HG02571 (cell line): Measurements from ENCODE around the gene LLGL1.

Experiments used
- ATAC-seq: cut with Tn5 transposase; IDR thresholded peaks from one replicate; pipeline ENCODE4 v1.9.1; 2021; ENCODE audit warnings: mild to moderate bottlenecking, moderate library complexity; ENCODE audit not compliant: unreplicated experiment

Gene LLGL1

GRCh38 chr17:18225121-18225641 is at the start of gene LLGL1:
Gene LLGL1 (plus strand): TSS chr17:18225635. CDS start chr17:18225683, 48 bp downstream.
- peak; percentile 72 for ATAC-seq

GRCh38 chr17:18176176-18176575 is 49.3 kb upstream of the LLGL1 start:
- ATAC-seq = no peak

- ATAC-seq = no peak
Observed at GRCh38 chr17:18177133-18177532, 48.3 kb upstream of the LLGL1 start.

- no peak for ATAC-seq
Observed at GRCh38 chr17:18177722-18178121, 47.7 kb upstream of the LLGL1 start.

- no peak for ATAC-seq
Observed at GRCh38 chr17:18179196-18179595, 46.2 kb upstream of the LLGL1 start.

- no peak for ATAC-seq
Observed at GRCh38 chr17:18179804-18180203, 45.6 kb upstream of the LLGL1 start.

- ATAC-seq = no peak
Observed at GRCh38 chr17:18181358-18181757, 44.1 kb upstream of the LLGL1 start.

GRCh38 chr17:18182110-18182977 is 43.1 kb upstream of the LLGL1 start:
- no peak for ATAC-seq

- ATAC-seq = peak; percentile 35
Observed at GRCh38 chr17:18182978-18183333, 42.5 kb upstream of the LLGL1 start.

GRCh38 chr17:18183334-18184142 is 41.9 kb upstream of the LLGL1 start, which contains the start of gene ALKBH5:
Gene ALKBH5 (plus strand): TSS chr17:18183828. CDS start chr17:18184244, 416 bp downstream.
- ATAC-seq = peak; percentile 74

GRCh38 chr17:18184143-18185031 is 41.0 kb upstream of the LLGL1 start:
- peak; percentile 10 for ATAC-seq

GRCh38 chr17:18185391-18185790 is 40.0 kb upstream of the LLGL1 start:
- ATAC-seq = no peak

- no peak for ATAC-seq
Observed at GRCh38 chr17:18185832-18186626, 39.4 kb upstream of the LLGL1 start.

- no peak for ATAC-seq
Observed at GRCh38 chr17:18186627-18186982, 38.8 kb upstream of the LLGL1 start.

- ATAC-seq = no peak
Observed at GRCh38 chr17:18187226-18187625, 38.2 kb upstream of the LLGL1 start.

- ATAC-seq = no peak
Observed at GRCh38 chr17:18187821-18188761, 37.3 kb upstream of the LLGL1 start.

- ATAC-seq = no peak
Observed at GRCh38 chr17:18190628-18191235, 34.7 kb upstream of the LLGL1 start.

- ATAC-seq = no peak
Observed at GRCh38 chr17:18191236-18191667, 34.2 kb upstream of the LLGL1 start.
